HepG2 (cell line): ENCODE results near the gene GUCA2B.

Experiments
- HDAC6 ChIP-seq: fragments of 200-600 bp; sonication (generic); IDR thresholded peaks from 2 replicates; pipeline ENCODE4 v1.7.0; 2017; ENCODE audit warnings: mild to moderate bottlenecking, antibody characterized with exemption, low read length, low read depth
- ZSCAN20 ChIP-seq: sonication (generic); formaldehyde crosslinking; IDR thresholded peaks from 2 replicates; pipeline ENCODE4 v1.4.0; 2020; ENCODE audit warnings: missing genetic modification reagents, mild to moderate bottlenecking, borderline replicate concordance
- TF ChIP-seq, protein P1 (sequence below): sonication (generic); formaldehyde crosslinking; IDR thresholded peaks from 2 replicates; pipeline ENCODE4 v1.8.1; 2022; ENCODE audit warnings: mild to moderate bottlenecking, missing genetic modification reagents
- TF ChIP-seq, protein P2 (sequence below): sonication (generic); formaldehyde crosslinking; IDR thresholded peaks from 2 replicates; pipeline ENCODE4 v1.8.0; 2022; ENCODE audit warnings: missing genetic modification reagents, low read depth, mild to moderate bottlenecking, borderline replicate concordance
- TF ChIP-seq, protein P3 (sequence below): sonication (generic); formaldehyde crosslinking; IDR thresholded peaks from 2 replicates; pipeline ENCODE4 v1.8.1; 2023; ENCODE audit warnings: missing genetic modification reagents, inconsistent platforms, borderline replicate concordance

- TF ChIP-seq ZSCAN20 (CRISPR knock-in tag) = no peak
- TF ChIP-seq, protein P1, sequence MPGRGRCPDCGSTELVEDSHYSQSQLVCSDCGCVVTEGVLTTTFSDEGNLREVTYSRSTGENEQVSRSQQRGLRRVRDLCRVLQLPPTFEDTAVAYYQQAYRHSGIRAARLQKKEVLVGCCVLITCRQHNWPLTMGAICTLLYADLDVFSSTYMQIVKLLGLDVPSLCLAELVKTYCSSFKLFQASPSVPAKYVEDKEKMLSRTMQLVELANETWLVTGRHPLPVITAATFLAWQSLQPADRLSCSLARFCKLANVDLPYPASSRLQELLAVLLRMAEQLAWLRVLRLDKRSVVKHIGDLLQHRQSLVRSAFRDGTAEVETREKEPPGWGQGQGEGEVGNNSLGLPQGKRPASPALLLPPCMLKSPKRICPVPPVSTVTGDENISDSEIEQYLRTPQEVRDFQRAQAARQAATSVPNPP (CRISPR knock-in tag) = no peak
- TF ChIP-seq HDAC6 = no peak
- TF ChIP-seq, protein P2, sequence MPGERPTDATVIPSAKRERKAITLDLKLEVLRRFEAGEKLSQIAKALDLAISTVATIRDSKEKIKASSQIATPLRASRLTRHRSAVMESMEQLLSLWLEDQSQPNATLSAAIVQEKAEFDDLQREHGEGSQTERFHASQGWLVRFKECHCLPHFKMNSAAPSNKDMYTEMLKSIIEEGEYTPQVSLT = no peak
- TF ChIP-seq, protein P3, sequence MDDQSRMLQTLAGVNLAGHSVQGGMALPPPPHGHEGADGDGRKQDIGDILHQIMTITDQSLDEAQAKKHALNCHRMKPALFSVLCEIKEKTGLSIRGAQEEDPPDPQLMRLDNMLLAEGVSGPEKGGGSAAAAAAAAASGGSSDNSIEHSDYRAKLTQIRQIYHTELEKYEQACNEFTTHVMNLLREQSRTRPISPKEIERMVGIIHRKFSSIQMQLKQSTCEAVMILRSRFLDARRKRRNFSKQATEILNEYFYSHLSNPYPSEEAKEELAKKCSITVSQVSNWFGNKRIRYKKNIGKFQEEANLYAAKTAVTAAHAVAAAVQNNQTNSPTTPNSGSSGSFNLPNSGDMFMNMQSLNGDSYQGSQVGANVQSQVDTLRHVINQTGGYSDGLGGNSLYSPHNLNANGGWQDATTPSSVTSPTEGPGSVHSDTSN (CRISPR knock-in tag) = no peak
These were observed 48.2 kb upstream of the GUCA2B start for GRCh38 chr1:42105025-42105424.
